Prostate gland (tissue), 2 donors: ENCODE results near the gene APOLD1. TPM values are rescaled to one million over a fixed set of nuclear protein-coding genes. Genes with fewer than 3 reads are reported as not detected.

Experiments used
- DNase-seq: peaks from one replicate; pipeline ENCODE4 v3.0.0-alpha.2; 2019; ENCODE audit warnings: low spot score
- H3K27ac ChIP-seq, 2 donors: fragments of 200-600 bp; sonication (generic); 2 replicates each; pipeline ENCODE4 v1.5.1; 2017 to 2019
- H3K27me3 ChIP-seq: fragments of 200-600 bp; sonication (generic); replicated peaks from 2 replicates; pipeline ENCODE4 v1.5.1; 2019; ENCODE audit not compliant: insufficient read depth
- H3K36me3 ChIP-seq, 2 donors: fragments of 200-600 bp; sonication (generic); 1 replicate in 1 of 2; 2 replicates in 1 of 2; pipeline versions ENCODE4 v1.5.1 to v1.8.1; 2017 to 2019
- H3K4me1 ChIP-seq: fragments of 200-600 bp; sonication (generic); replicated peaks from 2 replicates; pipeline ENCODE4 v1.5.1; 2019
- H3K4me3 ChIP-seq, 2 donors: fragments of 200-600 bp; sonication (generic); 2 replicates each; pipeline ENCODE4 v1.5.1; 2017 to 2019
- H3K9me3 ChIP-seq: fragments of 200-600 bp; sonication (generic); 2 replicates; pipeline ENCODE4 v1.5.1; 2017
- CTCF ChIP-seq, 4 experiments: fragments of 200-600 bp in 2 of 4; fragments of 450-650 bp in 2 of 4; sonication (generic) in 2 of 4; IDR thresholded peaks; 1 replicate in 3 of 4; 2 replicates in 1 of 4; pipeline ENCODE4 v1.5.1; 2016 to 2019; ENCODE audit warnings: antibody characterized with exemption in 4 of 4, mild to moderate bottlenecking in 2 of 4, moderate library complexity in 2 of 4
- POLR2A ChIP-seq: fragments of 450-650 bp; IDR thresholded peaks from one replicate; pipeline ENCODE4 v1.6.1; 2016; ENCODE audit warnings: antibody characterized with exemption, mild to moderate bottlenecking
- POLR2AphosphoS5 ChIP-seq: sonication (generic); formaldehyde crosslinking; IDR thresholded peaks from one replicate; pipeline ENCODE4 v1.6.1; 2017; ENCODE audit warnings: antibody characterized with exemption
- WGBS: methylation state at CpG from one replicate; pipeline ENCODE4 v1.1.5; 2018; 5-methylcytosine and 5-hydroxymethylcytosine counted together
- intact Hi-C: fragments of 100-400 bp; cut with DNase I; formaldehyde crosslinking; loops from one replicate; pipeline ENCODE4 v1.14.2; 2022
- total RNA-seq, 2 donors: library from RNA; depleted of rRNA; stranded (reverse); fragments of >200 nt; gene quantifications; one replicate each; pipeline ENCODE4 v1.1.0, GENCODE V29; 2016

Gene APOLD1
- total RNA-seq, 2 donors from 2014 or later: 10.7 to 16.1 TPM

- Histone ChIP-seq H3K9me3 (no peaks in the 10 kb centered on the region), H3K27me3 (no peaks in the 10 kb centered on the region), H3K36me3 (no peaks in the 10 kb centered on the region), H3K4me3 (no peak overlapping the region), H3K4me1 (no peaks in the 10 kb centered on the region), H3K27ac (no peak overlapping the region)
- TF ChIP-seq POLR2AphosphoS5: no peak
- no peak for TF ChIP-seq POLR2A
- TF ChIP-seq CTCF (IDR thresholded peaks at IDR 0.05): no peak
- intact Hi-C loops: no loop called here
- WGBS: 86% methylated on average over 5 of the region's 5 CpGs
- no peak for DNase-seq
Measured at GRCh38 chr12:12755923-12756322, 29.5 kb upstream of the APOLD1 start.

- Histone ChIP-seq H3K27me3 (no peaks in the 10 kb centered on the region), H3K4me1 (no peaks in the 10 kb centered on the region), H3K36me3 (no peaks in the 10 kb centered on the region), H3K9me3 (no peaks in the 10 kb centered on the region), H3K4me3 (no peak overlapping the region), H3K27ac (no peak overlapping the region)
- DNase-seq: no peak
- TF ChIP-seq POLR2A (no peak), CTCF (IDR thresholded peaks at IDR 0.05) (no peak), POLR2AphosphoS5 (no peak)
- WGBS: 95% methylated on average over 2 of the region's 2 CpGs
- intact Hi-C loops: no loop called here
Measured at GRCh38 chr12:12757121-12757520, 28.3 kb upstream of the APOLD1 start.

DNA sequence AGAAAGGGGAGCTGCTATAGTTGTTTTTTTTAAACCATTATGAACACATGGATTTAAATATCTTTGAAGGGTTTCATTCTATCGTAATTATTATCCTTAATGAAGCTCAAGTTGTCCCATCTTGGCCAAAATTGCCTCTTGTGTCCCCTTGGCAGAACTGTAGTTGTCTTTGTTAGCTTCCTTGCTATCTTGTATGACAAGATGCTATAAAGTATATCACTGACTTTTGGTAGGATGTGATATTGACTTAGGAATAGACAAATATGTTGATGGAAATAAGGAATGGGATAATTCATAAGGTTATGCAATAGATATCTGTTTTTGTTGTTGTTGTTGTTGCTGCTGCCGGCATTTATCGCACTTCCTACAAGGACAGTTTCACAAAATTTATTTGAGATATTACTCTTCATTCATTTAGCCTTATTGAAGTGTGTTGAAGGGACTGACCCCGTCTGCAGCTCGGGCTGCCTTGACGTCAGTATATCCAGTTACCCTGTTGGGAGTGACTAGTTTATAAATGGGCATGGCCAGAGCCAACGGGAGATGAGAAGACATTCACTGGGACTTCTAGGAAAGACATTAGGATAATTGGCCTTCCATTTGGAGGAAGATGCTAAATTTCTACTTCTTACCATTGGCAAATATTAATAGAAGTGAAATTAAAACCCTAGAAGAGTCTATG, 26.1 kb upstream of the APOLD1 start:
- DNase-seq: no peak
- intact Hi-C loops: no loop called here
- Histone ChIP-seq H3K4me1 (no peaks in the 10 kb centered on the region), H3K4me3 (no peak overlapping the region), H3K27ac (no peak overlapping the region), H3K36me3 (no peaks in the 10 kb centered on the region), H3K27me3 (no peaks in the 10 kb centered on the region), H3K9me3 (no peaks in the 10 kb centered on the region)
- TF ChIP-seq CTCF (IDR thresholded peaks at IDR 0.05): no peak
- no peak for TF ChIP-seq POLR2A
- TF ChIP-seq POLR2AphosphoS5: no peak
- 95% methylated on average over 7 of the region's 7 CpGs for WGBS

- intact Hi-C loops: no loop called here
- no peak for TF ChIP-seq POLR2A
- no peak for TF ChIP-seq CTCF (IDR thresholded peaks at IDR 0.05)
- TF ChIP-seq POLR2AphosphoS5: no peak
- no peaks in the 10 kb centered on the region for H3K9me3 ChIP-seq
- H3K4me1 ChIP-seq: no peaks in the 10 kb centered on the region
- H3K4me3 ChIP-seq: no peak overlapping the region
- no peak overlapping the region for H3K27ac ChIP-seq
- DNase-seq: no peak
- H3K27me3 ChIP-seq: no peaks in the 10 kb centered on the region
- H3K36me3 ChIP-seq: no peaks in the 10 kb centered on the region
Measured at GRCh38 chr12:12764824-12765223, 20.6 kb upstream of the APOLD1 start.

- H3K27ac ChIP-seq: no peak overlapping the region
- 97% methylated on average over 6 of the region's 6 CpGs for WGBS
- no peaks in the 10 kb centered on the region for H3K27me3 ChIP-seq
- DNase-seq: no peak
- intact Hi-C loops: no loop called here
- H3K9me3 ChIP-seq: no peaks in the 10 kb centered on the region
- H3K4me1 ChIP-seq: no peaks in the 10 kb centered on the region
- H3K36me3 ChIP-seq: no peaks in the 10 kb centered on the region
- TF ChIP-seq POLR2AphosphoS5: no peak
- H3K4me3 ChIP-seq: no peak overlapping the region
Measured at GRCh38 chr12:12770262-12770661, 15.2 kb upstream of the APOLD1 start.
